GM12865 (cell line): ENCODE measurements around the gene ROR2.

Experiments
- DNase-seq: peaks from one replicate; pipeline ENCODE4 v3.0.0; 2010; ENCODE audit warnings: low read depth
- H3K4me3 ChIP-seq: 2 replicates; pipeline ENCODE4 v1.5.1; 2011; ENCODE audit warnings: mild to moderate bottlenecking, low read depth, low read length, control low read depth
- TF ChIP-seq, protein P1 (sequence below): IDR thresholded peaks from 2 replicates; pipeline ENCODE4 v1.5.1; 2011; ENCODE audit warnings: low read length, control low read depth, low read depth, inconsistent platforms; ENCODE audit not compliant: insufficient read depth; ENCODE audit errors: missing control alignments

Gene ROR2

DNA sequence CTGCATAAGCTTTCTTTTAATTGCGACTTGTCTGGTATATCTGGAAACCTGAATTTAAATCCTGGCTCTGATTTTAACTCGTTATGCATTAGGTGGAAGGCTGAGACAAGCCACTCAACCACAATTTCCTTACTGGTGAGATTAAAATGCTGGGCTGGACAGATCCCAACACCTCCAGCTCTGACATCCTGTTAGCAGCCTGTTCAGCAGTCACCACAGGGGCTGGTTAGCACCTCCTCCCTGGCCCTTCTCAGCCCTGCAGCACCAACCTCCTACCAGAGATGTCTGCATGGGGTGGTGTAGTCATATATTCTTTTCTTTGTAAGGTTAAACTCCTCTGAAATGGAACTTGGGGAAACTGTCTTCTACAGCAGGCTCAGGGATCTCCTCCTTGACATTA is 369.9 kb downstream of the ROR2 start:
- DNase-seq: no peak
- H3K4me3 ChIP-seq: no peak overlapping the region
- TF ChIP-seq, protein P1, sequence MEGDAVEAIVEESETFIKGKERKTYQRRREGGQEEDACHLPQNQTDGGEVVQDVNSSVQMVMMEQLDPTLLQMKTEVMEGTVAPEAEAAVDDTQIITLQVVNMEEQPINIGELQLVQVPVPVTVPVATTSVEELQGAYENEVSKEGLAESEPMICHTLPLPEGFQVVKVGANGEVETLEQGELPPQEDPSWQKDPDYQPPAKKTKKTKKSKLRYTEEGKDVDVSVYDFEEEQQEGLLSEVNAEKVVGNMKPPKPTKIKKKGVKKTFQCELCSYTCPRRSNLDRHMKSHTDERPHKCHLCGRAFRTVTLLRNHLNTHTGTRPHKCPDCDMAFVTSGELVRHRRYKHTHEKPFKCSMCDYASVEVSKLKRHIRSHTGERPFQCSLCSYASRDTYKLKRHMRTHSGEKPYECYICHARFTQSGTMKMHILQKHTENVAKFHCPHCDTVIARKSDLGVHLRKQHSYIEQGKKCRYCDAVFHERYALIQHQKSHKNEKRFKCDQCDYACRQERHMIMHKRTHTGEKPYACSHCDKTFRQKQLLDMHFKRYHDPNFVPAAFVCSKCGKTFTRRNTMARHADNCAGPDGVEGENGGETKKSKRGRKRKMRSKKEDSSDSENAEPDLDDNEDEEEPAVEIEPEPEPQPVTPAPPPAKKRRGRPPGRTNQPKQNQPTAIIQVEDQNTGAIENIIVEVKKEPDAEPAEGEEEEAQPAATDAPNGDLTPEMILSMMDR: no peak

DNA sequence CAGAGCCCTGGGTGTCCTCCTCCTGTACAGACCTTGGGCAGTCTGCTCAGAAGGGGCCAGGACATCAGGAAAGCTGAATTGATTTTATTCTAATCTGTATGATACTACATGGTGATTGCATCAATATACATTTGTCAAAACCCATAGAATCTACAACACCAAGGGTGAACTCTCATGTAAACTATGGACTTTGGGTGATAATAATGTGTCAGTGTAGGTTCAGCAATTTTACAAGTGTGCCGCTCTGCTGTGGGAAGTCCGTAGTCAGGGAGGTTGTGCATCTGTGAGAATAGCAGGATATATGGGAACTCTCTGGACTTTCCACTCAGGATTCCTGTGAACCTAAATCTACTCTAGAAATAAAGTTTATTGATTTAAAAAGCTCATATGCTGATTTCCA is 371.1 kb downstream of the ROR2 start:
- H3K4me3 ChIP-seq: no peak overlapping the region
- TF ChIP-seq, protein P1: no peak
- no peak for DNase-seq

DNA sequence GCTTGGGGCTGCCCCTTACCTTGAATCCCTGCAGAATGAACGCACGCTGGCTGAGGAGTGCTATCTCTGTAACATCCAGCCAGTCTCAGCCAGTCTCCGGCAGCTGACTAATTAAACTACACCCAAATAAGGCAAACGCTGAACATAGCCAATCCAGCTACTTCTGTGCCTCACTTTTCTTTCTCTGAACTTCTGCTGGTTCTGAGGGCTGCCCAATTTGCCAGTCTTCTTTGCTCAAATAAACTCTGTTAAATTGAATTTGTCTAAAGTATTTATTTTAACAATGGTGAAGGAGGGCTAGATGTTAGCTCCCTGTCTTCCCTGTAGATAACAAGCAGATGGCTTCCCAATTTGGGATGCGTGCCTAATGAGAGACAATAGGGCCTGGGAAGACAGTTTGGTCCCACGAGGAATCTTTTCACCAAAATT is 372.4 kb downstream of the ROR2 start:
- TF ChIP-seq, protein P1: no peak
- no peak for DNase-seq
- H3K4me3 ChIP-seq: no peak overlapping the region

DNA sequence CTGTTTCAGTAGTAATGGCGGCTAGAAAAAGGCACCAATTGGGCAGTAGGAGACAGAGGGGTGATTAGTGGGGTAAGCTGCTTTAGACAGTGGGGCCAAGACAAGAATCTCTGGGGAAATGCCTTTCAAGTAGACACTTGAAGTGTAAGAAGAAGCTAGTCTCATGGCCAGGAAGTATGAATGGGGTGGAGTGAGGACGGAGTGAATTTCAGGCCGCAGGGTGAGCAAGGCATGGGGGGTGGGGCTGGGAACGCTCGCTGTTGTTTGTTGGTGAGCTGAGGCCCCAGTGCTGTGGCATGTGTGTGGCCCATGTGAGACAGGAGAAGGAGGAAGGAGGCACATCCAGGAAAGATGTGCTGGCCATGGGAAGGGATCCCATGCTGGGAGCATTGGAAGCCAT is 377.2 kb downstream of the ROR2 start:
- TF ChIP-seq, protein P1: no peak
- H3K4me3 ChIP-seq: no peak overlapping the region
- no peak for DNase-seq

DNA sequence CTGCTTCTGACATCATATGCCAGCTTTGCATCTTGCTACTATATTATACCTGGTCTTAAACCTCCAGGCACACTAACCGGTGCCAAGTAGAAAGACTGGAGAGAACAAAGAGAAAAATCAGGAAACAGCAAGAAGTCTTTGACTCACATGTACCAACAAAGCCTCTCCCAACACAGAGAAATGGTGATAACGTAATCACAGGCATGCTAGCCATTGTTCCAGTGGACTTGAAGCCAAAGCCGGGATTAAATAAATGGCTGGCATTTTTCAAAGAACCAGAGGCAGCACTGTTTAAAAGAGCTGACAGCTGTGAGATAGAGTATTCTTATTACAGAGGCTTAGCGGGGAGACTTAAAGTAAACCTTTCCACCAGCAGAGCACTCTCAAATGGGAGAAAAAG is 378.0 kb downstream of the ROR2 start:
- DNase-seq: no peak
- H3K4me3 ChIP-seq: no peak overlapping the region
- TF ChIP-seq, protein P1: no peak

DNA sequence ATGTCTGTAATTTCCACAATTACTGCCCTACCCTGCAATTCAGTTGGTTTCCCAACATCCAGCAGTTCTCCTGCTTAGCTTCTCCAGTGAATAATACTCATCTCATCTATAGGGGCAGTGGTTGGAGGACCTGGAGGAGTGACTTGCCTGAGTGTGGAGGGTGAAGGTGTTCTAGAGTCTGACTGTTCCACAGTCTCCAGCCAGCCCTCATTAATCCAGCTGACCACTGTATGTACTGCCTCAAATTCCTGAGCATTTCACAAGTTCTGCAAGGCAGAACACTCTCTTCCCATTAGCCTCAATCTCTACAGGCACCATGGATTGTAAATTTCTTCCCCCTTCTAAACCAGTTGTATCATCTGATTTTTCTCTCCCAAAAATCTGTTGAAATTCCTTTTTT is 379.0 kb downstream of the ROR2 start:
- TF ChIP-seq, protein P1: no peak
- H3K4me3 ChIP-seq: no peak overlapping the region
- DNase-seq: no peak

DNA sequence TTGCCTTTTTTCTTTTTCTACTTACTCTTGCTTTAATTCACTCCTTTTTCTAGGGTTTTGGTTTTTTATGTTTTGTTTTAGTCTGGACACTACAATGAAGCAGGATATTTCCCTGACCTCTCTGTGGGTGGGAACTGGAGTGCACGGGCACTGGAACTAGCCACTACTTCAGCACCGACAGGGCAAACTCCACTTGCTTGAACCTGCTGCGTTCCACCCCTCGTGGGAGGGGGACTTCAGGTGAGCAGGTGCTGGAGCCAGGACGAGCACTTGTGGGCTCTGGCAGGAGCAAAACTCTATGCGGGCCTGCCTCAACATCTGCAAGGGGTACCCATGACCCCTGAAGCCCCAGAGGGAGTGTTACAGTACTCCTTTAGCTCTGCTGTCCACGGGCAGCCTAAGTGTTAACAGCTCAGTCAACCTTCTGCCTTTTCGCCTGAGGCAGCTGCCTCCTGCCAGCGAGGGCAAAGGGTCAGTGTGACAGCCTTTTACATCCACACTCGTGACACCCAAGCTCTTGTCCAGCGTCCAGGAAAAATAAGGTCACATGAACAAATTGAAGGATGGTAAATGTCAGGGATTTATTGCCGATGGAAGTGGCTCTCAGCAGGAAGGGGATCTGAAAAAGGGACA is 382.3 kb downstream of the ROR2 start:
- no peak for DNase-seq
- no peak overlapping the region for H3K4me3 ChIP-seq
- TF ChIP-seq, protein P1: no peak
